ENCODE data around the gene EML5.
"Not testable (repeated sequence)": the region's sequence is repeated elsewhere in the genome, so short reads cannot be mapped to it uniquely, and the experiment has no call there.

- not testable (repeated sequence) for TF ChIP-seq CTCF, POLR2AphosphoS5 (IDR thresholded peaks at IDR 0.05)
Measured at GRCh38 chr14:88819674-88820073, 26.9 kb upstream of the EML5 start.

All from prostate gland (tissue), 2 donors.